AG04450 (cell line): Measurements from ENCODE around the gene FBXW8. TPM values are rescaled to one million over a fixed set of nuclear protein-coding genes. Genes with fewer than 3 reads are reported as not detected.
A peak's percentile ranks its signal among the peaks of the same experiment; 100 is the strongest.

Source experiments
- CTCF ChIA-PET: fragments of 300-600, 350-600 bp; formaldehyde crosslinking; extraction: SDS; loops from one replicate; lab custom pipeline; 2022; ENCODE audit warnings: antibody characterized with exemption, inconsistent platforms; lab: Charles Lee
- POLR2A ChIA-PET: fragments of 350-600 bp; formaldehyde crosslinking; extraction: SDS; loops from one replicate; lab custom pipeline; 2021; ENCODE audit warnings: antibody characterized with exemption, inconsistent platforms; lab: Yijun Ruan, JAX
- DNase-seq: peaks from one replicate; pipeline ENCODE4 v3.0.0-alpha.2; 2011; ENCODE audit warnings: low read depth, low spot score
- H3K27ac ChIP-seq: one replicate; pipeline ENCODE4 v1.5.1; 2012; ENCODE audit warnings: low read depth, low read length, control low read depth
- H3K27me3 ChIP-seq: one replicate; pipeline ENCODE4 v1.6.0; 2012; ENCODE audit warnings: low read length; ENCODE audit not compliant: control insufficient read depth, insufficient read depth
- H3K4me3 ChIP-seq: 2 replicates; pipeline ENCODE4 v1.5.1; 2011; ENCODE audit warnings: mild to moderate bottlenecking, low read depth, low read length, control low read depth
- H3K9me3 ChIP-seq: 2 replicates; pipeline ENCODE4 v1.5.1; 2012; ENCODE audit warnings: low read length; ENCODE audit not compliant: control insufficient read depth, insufficient read depth
- polyA plus RNA-seq: library from polyadenylated mRNA; depleted of rRNA; stranded (reverse); fragments of >200 nt; gene quantifications from 2 replicates; pipeline ENCODE4 v1.2.3, GENCODE V29; 2011
- TF ChIP-seq, protein P1 (sequence below): IDR thresholded peaks from 2 replicates; pipeline ENCODE4 v1.5.1; 2011; ENCODE audit warnings: low read depth, low read length, control low read depth, inconsistent platforms

Gene FBXW8
- polyA plus RNA-seq, 1 experiment = 23.0 TPM

DNA sequence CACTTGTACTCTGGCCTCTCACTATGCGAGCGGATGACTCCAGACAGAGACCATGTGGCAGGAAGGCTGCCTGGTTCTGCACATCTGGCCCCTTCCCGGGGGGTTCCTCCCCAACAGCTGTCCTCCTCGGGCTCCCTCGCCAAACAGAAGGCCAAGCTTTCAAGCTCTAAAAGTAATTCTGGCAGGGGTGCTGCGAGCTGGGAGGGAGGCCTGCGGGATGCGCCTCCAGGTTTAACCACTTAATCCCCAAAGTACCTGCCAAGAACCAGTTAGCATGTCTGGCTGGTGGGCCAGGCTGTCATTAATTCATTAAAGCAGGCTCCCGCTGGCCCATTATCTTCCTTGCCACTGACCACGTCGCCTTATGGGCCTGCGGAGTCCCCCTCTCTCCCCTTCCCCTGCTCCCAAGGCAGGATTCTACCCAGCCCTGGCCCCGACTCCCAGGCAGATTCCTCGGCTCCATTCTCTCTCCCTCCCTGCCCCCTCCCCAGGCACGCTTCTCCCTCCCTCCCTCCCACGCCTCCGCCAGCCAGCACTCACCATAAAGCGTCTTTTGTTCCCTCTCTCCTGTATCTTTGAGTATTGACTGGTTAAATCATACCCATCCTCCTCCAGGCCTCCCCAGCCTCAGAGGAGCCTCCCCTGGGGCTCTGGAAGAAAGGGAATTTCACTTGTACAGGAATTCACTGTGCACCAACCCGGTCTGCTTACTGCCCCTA lies 34.4 kb upstream of the FBXW8 start:
- TF ChIP-seq, protein P1, sequence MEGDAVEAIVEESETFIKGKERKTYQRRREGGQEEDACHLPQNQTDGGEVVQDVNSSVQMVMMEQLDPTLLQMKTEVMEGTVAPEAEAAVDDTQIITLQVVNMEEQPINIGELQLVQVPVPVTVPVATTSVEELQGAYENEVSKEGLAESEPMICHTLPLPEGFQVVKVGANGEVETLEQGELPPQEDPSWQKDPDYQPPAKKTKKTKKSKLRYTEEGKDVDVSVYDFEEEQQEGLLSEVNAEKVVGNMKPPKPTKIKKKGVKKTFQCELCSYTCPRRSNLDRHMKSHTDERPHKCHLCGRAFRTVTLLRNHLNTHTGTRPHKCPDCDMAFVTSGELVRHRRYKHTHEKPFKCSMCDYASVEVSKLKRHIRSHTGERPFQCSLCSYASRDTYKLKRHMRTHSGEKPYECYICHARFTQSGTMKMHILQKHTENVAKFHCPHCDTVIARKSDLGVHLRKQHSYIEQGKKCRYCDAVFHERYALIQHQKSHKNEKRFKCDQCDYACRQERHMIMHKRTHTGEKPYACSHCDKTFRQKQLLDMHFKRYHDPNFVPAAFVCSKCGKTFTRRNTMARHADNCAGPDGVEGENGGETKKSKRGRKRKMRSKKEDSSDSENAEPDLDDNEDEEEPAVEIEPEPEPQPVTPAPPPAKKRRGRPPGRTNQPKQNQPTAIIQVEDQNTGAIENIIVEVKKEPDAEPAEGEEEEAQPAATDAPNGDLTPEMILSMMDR = no peak
- Histone ChIP-seq H3K9me3 (peaks cover 7% of the 10 kb centered on the region), H3K27me3 (peaks cover 60% of the 10 kb centered on the region), H3K27ac (no peak overlapping the region), H3K4me3 (no peak overlapping the region)
- CTCF ChIA-PET = no interaction called here
- no peak for DNase-seq
- POLR2A ChIA-PET = no interaction called here

DNA sequence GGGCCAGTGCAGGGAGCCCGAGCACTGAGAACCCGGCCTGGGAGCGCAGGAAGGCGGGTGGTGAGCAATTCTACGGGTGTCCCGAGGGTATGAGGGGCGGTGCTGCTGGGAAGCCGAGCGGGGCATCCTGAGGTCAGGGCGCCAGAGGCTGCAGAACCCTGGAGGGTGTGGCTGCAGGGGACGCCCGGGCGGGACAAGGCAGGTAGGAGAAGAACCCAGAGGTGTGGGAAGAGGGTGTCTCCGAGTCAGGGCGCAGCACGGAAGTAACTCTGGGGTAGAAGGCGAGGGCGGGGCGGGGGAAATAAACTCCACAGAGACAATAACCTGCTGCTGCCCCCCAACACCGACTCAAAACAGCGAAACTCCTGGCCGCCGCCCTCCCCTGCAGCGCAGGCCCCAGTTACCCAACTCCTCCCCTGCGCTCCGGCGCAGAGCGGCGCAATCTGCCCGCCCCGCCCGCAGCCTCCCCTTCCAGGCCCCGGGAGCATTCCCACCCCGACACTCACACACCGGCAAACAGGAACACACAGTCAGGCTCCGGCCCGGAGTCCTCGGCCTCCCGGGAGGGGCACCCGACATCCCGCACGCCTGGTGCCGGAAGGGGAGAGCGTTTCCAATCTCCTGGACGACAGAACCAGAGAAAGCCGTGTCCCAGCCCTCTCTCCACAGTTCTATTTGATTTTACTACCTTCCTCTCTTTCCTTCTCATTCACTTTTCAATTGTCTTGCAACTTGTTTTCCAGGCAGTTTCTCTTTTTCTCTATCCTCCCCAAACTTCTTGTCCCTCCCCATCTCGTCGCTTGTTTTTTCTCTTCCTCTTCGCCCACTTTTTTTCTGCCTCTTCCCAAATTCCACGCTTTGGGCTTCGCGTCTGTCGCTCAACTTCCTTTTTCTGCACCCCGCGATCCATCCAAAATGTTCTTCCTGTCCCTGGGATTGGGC lies 31.9 kb upstream of the FBXW8 start:
- H3K4me3 ChIP-seq = 0 out of 2 replicates have a peak overlapping the region, but pooled peaks have one; percentile 25
- peaks cover 76% of the 10 kb centered on the region for H3K27me3 ChIP-seq
- H3K27ac ChIP-seq = no peak overlapping the region
- TF ChIP-seq, protein P1 = no peak
- peaks cover 7% of the 10 kb centered on the region for H3K9me3 ChIP-seq
- CTCF ChIA-PET = interaction anchor here (0.8 to 0.9 kb wide), 2 partner anchors 169 to 175 kb away, joined by 3 read pairs; no protein-coding TSS in a partner anchor
- DNase-seq = no peak
- POLR2A ChIA-PET = no interaction called here

DNA sequence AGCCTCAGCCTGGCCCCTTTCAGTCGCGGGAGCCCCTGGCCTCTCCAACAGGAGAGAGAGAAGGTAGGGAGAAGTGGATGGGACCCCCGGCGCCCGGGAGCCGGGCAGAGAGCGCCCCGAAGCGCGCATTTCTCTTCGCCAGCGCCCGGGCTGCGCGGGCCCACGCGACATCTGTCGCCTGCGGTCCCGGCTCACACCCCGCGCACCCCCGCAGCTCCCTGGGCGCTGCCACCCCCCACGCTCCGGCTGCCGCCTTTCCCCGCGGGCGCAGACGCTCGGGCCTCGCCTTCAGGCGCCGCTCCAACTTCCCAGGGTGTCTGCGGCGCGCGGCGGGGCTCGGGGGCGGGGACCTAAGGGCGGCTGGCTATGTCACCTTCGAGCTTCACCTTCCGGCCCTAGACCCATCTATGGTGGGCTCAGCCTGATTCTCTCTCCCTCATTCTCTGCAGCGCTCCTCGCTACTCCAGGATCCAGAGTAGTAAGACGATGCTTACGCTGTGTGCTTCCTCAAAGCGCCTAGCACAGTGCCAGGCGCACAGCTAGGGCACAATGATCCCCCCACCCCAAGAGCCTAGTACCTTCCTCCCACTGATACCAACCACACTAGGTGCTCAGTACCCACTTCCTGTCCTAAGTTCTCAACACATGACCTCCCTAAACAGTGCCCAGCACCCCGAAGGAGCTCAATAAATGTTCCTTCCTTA lies 31.1 kb upstream of the FBXW8 start:
- Histone ChIP-seq H3K27me3 (peaks cover 74% of the 10 kb centered on the region), H3K27ac (no peak overlapping the region), H3K9me3 (peaks cover 1% of the 10 kb centered on the region), H3K4me3 (no peak overlapping the region)
- ChIA-PET POLR2A (no interaction called here), CTCF (interaction anchor here (0.8 to 0.9 kb wide), 2 partner anchors 170 to 176 kb away, joined by 3 read pairs; no protein-coding TSS in a partner anchor)
- DNase-seq = no peak
- TF ChIP-seq, protein P1 = no peak

DNA sequence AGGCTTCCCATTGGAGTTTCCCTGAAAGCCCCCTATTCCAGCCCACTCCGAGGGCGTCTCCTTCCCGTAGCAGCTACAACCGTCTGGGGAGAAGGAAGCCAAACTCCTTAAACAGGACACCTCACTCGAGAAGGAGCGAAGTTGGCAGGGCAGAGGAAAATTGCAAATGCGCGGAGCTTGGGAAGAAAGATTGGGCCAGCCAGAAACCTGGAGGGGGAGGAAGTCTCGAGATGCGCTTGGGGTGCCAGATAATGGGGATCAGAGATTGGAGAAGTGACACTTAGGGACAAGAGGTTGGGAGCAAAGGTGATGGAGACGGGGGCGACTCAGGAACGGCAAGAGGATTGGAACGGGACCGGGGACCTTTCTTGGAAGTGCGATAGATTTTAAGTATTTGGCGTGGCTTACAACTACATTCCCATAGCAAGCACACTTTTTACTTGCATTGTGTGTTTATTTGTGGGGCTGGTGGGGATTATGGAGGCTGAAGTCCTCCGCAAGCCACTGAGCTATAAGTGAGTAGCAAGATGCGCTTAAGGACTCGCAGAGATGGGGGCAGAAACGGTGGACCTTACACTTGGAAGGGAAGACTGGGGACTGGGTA lies 30.4 kb upstream of the FBXW8 start:
- H3K9me3 ChIP-seq = no peaks in the 10 kb centered on the region; the same call in 1 of the 2 replicates
- H3K4me3 ChIP-seq = no peak overlapping the region
- H3K27me3 ChIP-seq = peaks cover 75% of the 10 kb centered on the region
- TF ChIP-seq, protein P1 = no peak
- ChIA-PET CTCF (interaction anchor here (0.8 kb wide), 1 partner anchor 171 kb away, joined by 3 read pairs; no protein-coding TSS in a partner anchor), POLR2A (no interaction called here)
- H3K27ac ChIP-seq = no peak overlapping the region
- no peak for DNase-seq
